ENCODE measurements around the gene ASAP3.

The ASAP3 gene

GRCh38 chr1:23399229-23399628 lies 84.8 kb downstream of the ASAP3 start:
- no peak for DNase-seq (ENCODE audit: low read depth)
- H3K4me3 ChIP-seq (ENCODE audit: low read depth, low read length): no peak overlapping the region
- no peak for TF ChIP-seq CTCF (IDR thresholded peaks at IDR 0.05; ENCODE audit: low read depth, low read length, missing control alignments)

GRCh38 chr1:23397908-23398307 lies 86.1 kb downstream of the ASAP3 start:
- no peak overlapping the region for H3K4me3 ChIP-seq (ENCODE audit: low read depth, low read length)
- TF ChIP-seq CTCF (IDR thresholded peaks at IDR 0.05; ENCODE audit: low read depth, low read length, missing control alignments): no peak

DNA sequence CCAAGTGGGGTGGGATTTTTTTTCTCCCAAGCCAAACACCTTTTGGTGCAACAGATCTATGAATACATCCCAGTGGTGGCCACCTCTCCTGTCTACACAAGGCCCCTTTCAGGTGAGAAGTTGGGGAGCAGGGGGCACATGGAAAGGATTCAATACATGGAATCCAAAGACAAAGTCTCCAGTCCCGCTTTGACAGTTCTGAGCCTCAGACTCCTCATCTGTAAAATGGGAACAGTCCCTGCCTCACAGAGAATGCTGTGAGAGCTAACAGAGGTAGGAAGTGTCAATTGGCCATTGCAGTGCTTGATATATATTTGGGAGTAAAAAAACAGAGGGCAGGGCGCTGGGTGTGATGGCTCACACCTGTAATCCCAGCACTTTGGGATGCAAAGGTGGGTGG lies 87.6 kb downstream of the ASAP3 start:
- no peak for DNase-seq (ENCODE audit: low read depth)
- no peak for TF ChIP-seq CTCF (IDR thresholded peaks at IDR 0.05; ENCODE audit: low read depth, low read length, missing control alignments)
- no peak overlapping the region for H3K4me3 ChIP-seq (ENCODE audit: low read depth, low read length)

More at GRCh38 chr1:23397908-23398307, 86.1 kb downstream of the ASAP3 start:
- DNase-seq (ENCODE audit: low read depth): no peak

GRCh38 chr1:23395849-23396248 lies 88.1 kb downstream of the ASAP3 start:
- TF ChIP-seq CTCF (IDR thresholded peaks at IDR 0.05; ENCODE audit: low read depth, low read length, missing control alignments): no peak
- no peak for DNase-seq (ENCODE audit: low read depth)
- H3K4me3 ChIP-seq (ENCODE audit: low read depth, low read length): no peak overlapping the region

GRCh38 chr1:23395154-23395724 lies 88.7 kb downstream of the ASAP3 start:
- no peak for TF ChIP-seq CTCF (IDR thresholded peaks at IDR 0.05; ENCODE audit: low read depth, low read length, missing control alignments)
- DNase-seq (ENCODE audit: low read depth): no peak
- no peak overlapping the region for H3K4me3 ChIP-seq (ENCODE audit: low read depth, low read length)

GRCh38 chr1:23394684-23395083 lies 89.3 kb downstream of the ASAP3 start:
- TF ChIP-seq CTCF (IDR thresholded peaks at IDR 0.05; ENCODE audit: low read depth, low read length, missing control alignments): no peak
- DNase-seq (ENCODE audit: low read depth): no peak
- H3K4me3 ChIP-seq (ENCODE audit: low read depth, low read length): no peak overlapping the region

GRCh38 chr1:23394181-23394580 lies 89.8 kb downstream of the ASAP3 start:
- H3K4me3 ChIP-seq (ENCODE audit: low read depth, low read length): no peak overlapping the region
- no peak for TF ChIP-seq CTCF (IDR thresholded peaks at IDR 0.05; ENCODE audit: low read depth, low read length, missing control alignments)
- no peak for DNase-seq (ENCODE audit: low read depth)

All from GM12864 (cell line).